GM04503 (cell line): ENCODE data around the gene ZEB2.
A peak's percentile ranks its signal among the peaks of the same experiment; 100 is the strongest.

Source experiments
- DNase-seq: peaks from one replicate; pipeline ENCODE4 v3.0.0-alpha.2; 2012; ENCODE audit warnings: low read depth

The ZEB2 gene

GRCh38 chr2:144421606-144422510 lies 98.1 kb downstream of the ZEB2 start:
- no peak for DNase-seq

DNA sequence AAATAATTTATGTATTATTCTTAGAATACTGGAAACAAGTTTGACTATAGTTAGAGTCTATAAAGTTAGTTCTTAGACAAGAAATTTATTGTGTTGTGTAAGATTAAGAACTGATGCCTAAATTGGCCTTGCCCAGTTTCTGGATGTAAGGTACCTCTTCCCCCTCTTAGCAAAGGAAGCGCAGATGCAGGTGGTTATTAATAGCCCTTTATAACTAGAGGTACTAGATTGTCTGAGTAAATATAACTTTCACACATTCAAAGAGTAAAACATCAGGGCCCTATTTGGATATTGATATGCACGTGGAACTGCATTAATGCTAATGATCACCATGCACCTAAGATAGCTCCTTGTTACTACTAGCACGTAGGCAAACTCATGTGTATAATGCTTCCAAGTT lies 100.7 kb downstream of the ZEB2 start:
- DNase-seq: no peak

DNA sequence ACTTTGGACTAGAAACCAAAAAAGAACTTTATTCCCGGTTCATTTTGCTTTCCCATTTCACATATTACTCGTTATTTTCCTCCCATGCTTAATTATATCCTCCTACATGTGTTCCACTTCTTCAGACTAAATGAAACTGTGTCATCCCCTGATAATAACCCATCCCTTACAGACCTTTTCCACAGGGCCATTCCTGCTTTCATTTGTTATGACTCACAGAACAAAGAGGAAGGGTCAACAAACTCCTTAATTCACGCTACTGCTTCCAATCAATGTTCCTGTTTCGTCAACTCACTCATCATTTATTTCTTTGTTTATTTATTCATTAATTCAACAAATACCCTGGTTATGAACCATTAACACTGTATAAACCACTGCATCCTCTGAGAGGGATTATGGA lies 104.5 kb downstream of the ZEB2 start:
- DNase-seq: no peak

- DNase-seq: peak; percentile 92
Observed at GRCh38 chr2:144414324-144414845, 105.5 kb downstream of the ZEB2 start.

- no peak for DNase-seq
Observed at GRCh38 chr2:144412709-144413108, 107.2 kb downstream of the ZEB2 start.

GRCh38 chr2:144411473-144411872 lies 108.4 kb downstream of the ZEB2 start:
- no peak for DNase-seq

DNA sequence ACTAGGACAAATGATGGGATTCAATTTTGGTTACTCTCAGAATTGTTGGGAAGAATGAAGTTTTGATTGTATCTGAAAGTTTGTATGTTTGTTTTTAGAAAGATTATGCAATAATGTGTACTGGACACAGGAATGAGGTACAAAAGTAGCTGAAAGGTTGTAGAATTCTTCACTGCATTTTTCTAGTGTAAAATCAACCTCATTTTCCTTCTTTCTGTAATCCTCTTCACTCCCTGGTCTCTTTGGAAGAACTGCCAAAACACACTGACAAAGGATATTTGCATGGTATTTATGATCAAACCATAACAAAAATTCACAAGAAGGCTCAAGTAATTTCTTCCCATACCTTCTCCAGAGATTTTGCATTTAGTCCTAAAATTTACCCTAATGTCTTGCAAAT lies 110.7 kb downstream of the ZEB2 start:
- DNase-seq: peak; percentile 16

DNA sequence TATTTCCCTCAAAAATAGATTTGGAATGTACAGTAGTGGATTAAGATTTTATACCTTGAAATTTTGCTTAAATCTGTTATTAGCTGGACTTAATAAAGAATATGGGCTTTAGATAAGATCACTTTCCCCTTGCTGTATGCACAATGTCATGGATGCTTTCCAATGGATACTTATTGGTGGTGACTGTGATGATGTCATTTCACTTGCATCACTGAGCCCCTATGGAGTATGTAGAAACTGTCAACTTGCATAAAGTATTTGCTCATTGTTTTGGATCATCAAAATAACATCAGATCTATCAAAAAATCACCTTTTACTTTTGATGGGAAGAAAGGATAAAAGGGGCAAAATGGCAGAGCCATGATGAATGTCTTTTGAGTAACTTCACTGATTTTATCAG lies 112.7 kb downstream of the ZEB2 start:
- DNase-seq: no peak

- DNase-seq: no peak
Observed at GRCh38 chr2:144405982-144406788, 113.7 kb downstream of the ZEB2 start.

DNA sequence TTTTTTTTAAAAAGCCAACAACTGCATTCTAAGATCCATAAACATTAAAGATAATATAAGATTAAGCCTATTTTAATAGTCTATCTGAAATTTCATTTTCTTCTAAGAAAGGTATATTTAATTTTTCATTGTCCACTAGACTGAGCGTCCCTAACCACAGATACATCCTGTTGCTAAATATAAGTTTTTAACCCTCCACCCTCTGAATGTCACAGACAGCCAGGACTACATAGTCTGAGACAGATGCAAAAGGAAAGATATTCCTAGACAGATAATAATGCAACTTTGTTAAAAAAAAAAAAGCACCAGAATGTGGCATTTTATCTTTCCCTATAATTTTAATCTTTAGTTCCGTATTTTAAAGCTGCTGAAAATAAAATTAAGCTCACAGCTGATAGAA lies 114.6 kb downstream of the ZEB2 start:
- DNase-seq: no peak

DNA sequence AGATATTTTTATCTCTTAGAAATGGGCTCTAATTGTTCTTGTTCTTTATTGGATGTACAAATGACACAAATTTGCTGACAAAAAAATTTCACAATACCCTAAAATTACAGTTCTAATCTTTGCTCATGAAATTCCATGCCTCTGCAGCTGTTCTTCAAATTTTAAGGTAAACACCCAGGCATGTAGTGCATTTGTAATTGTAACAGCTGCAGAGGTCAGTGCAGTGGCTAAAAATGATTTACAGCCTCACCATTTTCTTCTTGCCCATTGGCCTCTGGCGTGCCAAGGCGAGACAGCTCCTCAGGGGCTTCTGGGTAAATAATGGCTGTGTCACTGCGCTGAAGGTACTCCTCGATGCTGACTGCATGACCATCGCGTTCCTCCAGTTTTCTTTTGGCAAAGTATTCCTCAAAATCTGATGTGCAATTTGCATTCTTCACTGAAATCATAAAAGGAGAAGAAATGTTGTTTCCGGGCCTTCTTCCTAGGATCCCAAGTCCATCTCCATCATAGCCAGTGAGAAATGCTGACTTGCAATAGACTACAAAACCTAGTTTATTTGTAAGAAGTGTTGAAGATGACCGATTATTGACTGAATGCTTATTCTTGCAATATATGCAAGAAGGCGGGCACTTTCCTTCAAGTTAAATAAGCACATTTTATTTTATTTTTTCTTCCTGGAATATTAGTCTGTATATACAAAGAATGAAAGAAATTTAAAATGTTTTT lies 115.2 kb downstream of the ZEB2 start:
- no peak for DNase-seq

DNA sequence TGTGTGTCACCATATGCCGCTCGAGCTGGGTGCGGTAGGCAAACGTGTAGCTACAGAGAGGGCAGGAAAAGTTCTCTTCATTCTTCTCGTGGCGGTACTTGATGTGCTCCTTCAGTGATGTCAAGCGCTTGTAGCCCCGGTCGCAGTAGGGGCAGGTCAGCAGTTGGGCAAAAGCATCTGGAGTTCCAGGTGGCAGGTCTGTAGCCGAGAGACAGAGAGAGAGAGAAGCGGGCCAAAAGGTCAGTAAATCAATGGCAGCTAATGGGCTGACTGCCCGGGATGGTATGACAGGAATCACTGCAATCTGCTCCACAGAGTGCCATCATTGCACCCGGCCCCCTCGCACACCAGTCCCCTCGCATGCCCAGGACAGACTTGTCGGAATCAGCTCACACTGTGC lies 116.0 kb downstream of the ZEB2 start:
- no peak for DNase-seq

GRCh38 chr2:144402251-144402650 lies 117.7 kb downstream of the ZEB2 start:
- no peak for DNase-seq

- no peak for DNase-seq
Observed at GRCh38 chr2:144401036-144401435, 118.9 kb downstream of the ZEB2 start.

DNA sequence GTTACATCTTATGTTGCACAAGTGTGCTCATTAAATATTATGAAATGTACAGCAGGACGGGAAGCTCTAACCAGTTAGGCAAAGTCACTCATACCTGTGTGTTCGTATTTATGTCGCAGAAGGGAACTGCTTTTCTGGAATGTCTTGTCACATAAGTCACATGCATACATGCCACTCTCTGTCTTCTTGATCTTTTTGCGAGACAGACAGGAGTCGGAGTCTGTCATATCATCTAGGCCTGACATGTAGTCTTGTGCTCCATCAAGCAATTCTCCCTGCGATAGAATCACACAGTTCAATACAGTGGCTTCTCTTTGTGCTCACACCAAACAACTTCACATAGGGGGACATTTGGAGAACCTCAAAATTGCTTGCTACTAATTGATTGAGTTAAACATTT lies 123.6 kb downstream of the ZEB2 start:
- DNase-seq: no peak

DNA sequence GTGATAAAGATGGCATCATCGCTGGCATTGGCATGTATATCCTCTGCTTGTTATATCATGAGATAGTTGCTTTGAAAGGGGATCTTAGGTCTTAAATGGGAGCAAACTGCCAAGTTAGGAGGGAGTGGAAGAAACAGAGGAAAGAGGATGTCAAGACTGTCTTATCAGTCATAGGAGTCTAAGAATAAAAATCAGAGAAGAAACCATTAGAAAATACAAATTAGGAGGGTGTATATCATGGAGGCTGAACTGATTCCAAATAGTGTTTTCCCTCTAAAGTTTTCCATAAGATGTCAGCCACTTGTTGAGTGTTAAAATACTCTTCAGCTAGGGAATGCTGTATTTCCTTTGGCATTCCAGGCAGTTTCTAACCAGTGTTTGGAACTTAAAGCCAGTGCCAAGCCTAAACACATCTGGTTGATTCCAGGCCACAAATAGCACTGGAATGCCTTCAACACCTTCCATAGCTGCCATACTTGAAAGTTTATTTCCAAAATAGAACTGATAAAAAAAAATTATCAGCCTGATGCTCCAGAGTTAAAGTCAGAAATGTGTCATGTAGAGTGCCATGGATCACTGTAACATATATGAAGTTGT lies 129.4 kb downstream of the ZEB2 start:
- no peak for DNase-seq

GRCh38 chr2:144389930-144390311 lies 130.0 kb downstream of the ZEB2 start:
- DNase-seq: no peak

DNA sequence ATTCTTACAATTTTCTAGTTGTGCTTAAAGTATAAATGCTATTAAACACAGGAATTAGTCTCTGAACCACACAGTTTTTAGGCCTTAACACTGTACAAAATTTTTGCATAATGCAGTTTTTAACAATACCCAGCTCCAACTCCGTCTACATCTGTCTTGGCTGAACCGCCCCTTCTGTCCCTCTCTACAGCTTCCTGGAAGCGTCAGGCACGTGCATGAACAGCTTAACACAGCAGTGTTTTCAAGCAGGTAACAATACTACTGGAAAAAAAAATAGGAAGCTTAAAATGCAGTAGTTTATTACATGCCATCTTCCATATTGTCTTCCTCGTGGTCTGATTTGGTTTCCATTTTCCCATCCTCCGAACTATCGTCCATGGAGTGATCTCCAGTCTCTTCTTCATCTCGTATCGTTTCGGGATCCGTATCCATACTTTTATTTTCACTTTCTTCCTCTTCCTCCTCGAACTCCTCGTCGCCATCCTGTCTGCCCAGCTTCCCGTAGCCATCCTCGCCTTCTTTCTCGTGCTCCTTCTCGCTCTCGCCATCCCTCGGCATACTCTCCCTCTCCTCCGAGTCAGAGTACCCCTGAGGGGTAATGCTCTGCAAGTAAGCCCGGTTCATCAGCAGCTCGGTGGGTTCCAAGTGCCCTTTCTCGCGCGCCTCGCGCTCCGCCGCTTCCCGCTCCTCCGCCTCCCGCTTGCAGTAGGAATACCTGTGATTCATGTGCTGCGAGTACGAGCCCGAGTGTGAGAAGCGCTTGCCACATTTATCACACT lies 130.6 kb downstream of the ZEB2 start:
- DNase-seq: no peak

GRCh38 chr2:144385381-144385780 lies 134.5 kb downstream of the ZEB2 start:
- DNase-seq: no peak

- no peak for DNase-seq
Observed at GRCh38 chr2:144383571-144384100, 136.3 kb downstream of the ZEB2 start.

GRCh38 chr2:144382849-144383248 lies 137.1 kb downstream of the ZEB2 start:
- no peak for DNase-seq
